OCI-LY1 (cell line): Measurements from ENCODE around the gene PIM3.

ENCODE experiments used
- H2AFZ ChIP-seq: fragments of 200-600 bp; sonication (generic), shearing (Covaris generic); 2 replicates; pipeline ENCODE4 v1.6.0; 2014; ENCODE audit warnings: antibody characterized with exemption, mild to moderate bottlenecking, low read length
- H3F3A ChIP-seq: fragments of 200-600 bp; sonication (generic), shearing (Covaris generic); 2 replicates; pipeline ENCODE4 v1.6.0; 2014; ENCODE audit warnings: mild to moderate bottlenecking, antibody characterized with exemption, low read length, moderate library complexity; ENCODE audit not compliant: insufficient read depth
- H3K27ac ChIP-seq: fragments of 200-600 bp; sonication (generic); 2 replicates; pipeline ENCODE4 v1.5.1; 2014; ENCODE audit warnings: low read length, mixed run types, mild to moderate bottlenecking, low read depth; ENCODE audit not compliant: poor library complexity, severe bottlenecking
- H3K27me3 ChIP-seq: fragments of 200-600 bp; sonication (generic); 2 replicates; pipeline ENCODE4 v1.6.0; 2014; ENCODE audit warnings: antibody characterized with exemption, mild to moderate bottlenecking, low read length, moderate library complexity; ENCODE audit not compliant: insufficient read depth
- H3K36me3 ChIP-seq: fragments of 200-600 bp; sonication (generic); 2 replicates; pipeline ENCODE4 v1.6.1; 2014; ENCODE audit warnings: mild to moderate bottlenecking, antibody characterized with exemption, low read length, moderate library complexity, mixed read lengths; ENCODE audit not compliant: insufficient read depth
- H3K4me1 ChIP-seq: fragments of 200-600 bp; sonication (generic); 2 replicates; pipeline ENCODE4 v1.5.1; 2014; ENCODE audit warnings: mild to moderate bottlenecking, low read length, moderate library complexity; ENCODE audit not compliant: insufficient read depth, severe bottlenecking
- H3K4me2 ChIP-seq: fragments of 200-600 bp; sonication (generic), shearing (Covaris generic); 2 replicates; pipeline ENCODE4 v1.6.1; 2014; ENCODE audit warnings: low read length
- H3K4me3 ChIP-seq: fragments of 200-600 bp; sonication (generic); 2 replicates; pipeline ENCODE4 v1.5.1; 2014; ENCODE audit warnings: low read length, low read depth, mild to moderate bottlenecking, mixed read lengths; ENCODE audit not compliant: poor library complexity, severe bottlenecking
- H3K79me2 ChIP-seq: fragments of 200-600 bp; shearing (Covaris generic); 2 replicates; pipeline ENCODE4 v1.6.1; 2016; ENCODE audit warnings: mixed run types, low read length, mixed read lengths; ENCODE audit not compliant: insufficient read depth
- H3K9ac ChIP-seq: fragments of 200-600 bp; sonication (generic), shearing (Covaris generic); 2 replicates; pipeline ENCODE4 v1.6.1; 2014; ENCODE audit warnings: mild to moderate bottlenecking, low read length, mixed read lengths
- H3K9me2 ChIP-seq: fragments of 200-600 bp; sonication (generic), shearing (Covaris generic); 2 replicates; pipeline ENCODE4 v1.6.1; 2014; ENCODE audit warnings: low read depth, mild to moderate bottlenecking, low read length, mixed read lengths
- H3K9me3 ChIP-seq: fragments of 200-600 bp; shearing (Covaris generic); 2 replicates; pipeline ENCODE4 v1.6.1; 2014; ENCODE audit warnings: low read length, mixed read lengths
- H4K20me1 ChIP-seq: fragments of 200-600 bp; sonication (generic), shearing (Covaris generic); 2 replicates; pipeline ENCODE4 v1.6.0; 2016; ENCODE audit warnings: mild to moderate bottlenecking, low read length; ENCODE audit not compliant: insufficient read depth
- EZH2 ChIP-seq: fragments of 200-600 bp; sonication (generic), shearing (Covaris generic); IDR thresholded peaks from 2 replicates; pipeline ENCODE4 v1.8.0; 2017; ENCODE audit warnings: borderline replicate concordance, mixed run types, mild to moderate bottlenecking, antibody characterized with exemption, low read length, moderate library complexity, mixed read lengths
- TF ChIP-seq, protein P1 (sequence below): fragments of 200-600 bp; sonication (generic), shearing (Covaris generic); IDR thresholded peaks from 2 replicates; pipeline ENCODE4 v1.5.1; 2017; ENCODE audit warnings: mild to moderate bottlenecking, antibody characterized with exemption, low read length, moderate library complexity, mixed read lengths

The PIM3 gene

DNA sequence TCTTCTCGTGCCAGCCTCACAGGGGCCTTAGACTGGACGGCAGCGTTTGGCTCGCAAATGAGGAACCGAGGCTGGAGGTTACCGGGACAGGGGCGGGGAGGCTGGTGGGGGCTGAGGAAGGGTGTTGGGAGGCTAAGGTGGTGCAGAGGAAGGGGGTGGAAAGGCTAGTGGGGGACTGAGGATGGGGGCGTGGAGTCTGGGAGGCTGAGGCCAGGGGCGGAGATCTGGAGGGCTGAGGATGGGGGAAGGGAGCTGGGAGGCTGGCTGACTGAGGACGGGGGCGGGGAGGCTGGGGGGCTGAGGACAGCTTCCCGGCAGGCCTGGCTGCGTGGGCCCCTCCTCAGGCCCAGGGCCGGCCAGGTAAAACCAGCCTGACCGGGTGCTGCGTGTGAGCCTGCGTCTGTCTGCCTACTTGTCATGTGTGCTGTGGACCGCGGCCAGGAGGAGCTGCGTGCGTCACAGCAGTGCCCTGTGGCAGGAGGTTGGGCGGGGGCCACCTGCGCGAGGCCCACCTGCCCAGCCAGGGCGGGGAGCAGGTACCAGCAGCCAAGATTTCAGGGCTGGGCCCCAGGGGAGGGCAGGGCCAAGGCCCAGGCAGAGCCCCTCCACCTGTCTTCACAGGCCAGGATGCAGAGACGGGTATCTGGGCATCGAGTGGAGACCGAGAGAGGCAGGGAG, 9.4 kb upstream of the PIM3 start:
- no peak overlapping the region for H3K9ac ChIP-seq
- no peaks in the 10 kb centered on the region for H3F3A ChIP-seq
- no peaks in the 10 kb centered on the region for H3K9me3 ChIP-seq
- H4K20me1 ChIP-seq: no peaks in the 10 kb centered on the region
- TF ChIP-seq, protein P1, sequence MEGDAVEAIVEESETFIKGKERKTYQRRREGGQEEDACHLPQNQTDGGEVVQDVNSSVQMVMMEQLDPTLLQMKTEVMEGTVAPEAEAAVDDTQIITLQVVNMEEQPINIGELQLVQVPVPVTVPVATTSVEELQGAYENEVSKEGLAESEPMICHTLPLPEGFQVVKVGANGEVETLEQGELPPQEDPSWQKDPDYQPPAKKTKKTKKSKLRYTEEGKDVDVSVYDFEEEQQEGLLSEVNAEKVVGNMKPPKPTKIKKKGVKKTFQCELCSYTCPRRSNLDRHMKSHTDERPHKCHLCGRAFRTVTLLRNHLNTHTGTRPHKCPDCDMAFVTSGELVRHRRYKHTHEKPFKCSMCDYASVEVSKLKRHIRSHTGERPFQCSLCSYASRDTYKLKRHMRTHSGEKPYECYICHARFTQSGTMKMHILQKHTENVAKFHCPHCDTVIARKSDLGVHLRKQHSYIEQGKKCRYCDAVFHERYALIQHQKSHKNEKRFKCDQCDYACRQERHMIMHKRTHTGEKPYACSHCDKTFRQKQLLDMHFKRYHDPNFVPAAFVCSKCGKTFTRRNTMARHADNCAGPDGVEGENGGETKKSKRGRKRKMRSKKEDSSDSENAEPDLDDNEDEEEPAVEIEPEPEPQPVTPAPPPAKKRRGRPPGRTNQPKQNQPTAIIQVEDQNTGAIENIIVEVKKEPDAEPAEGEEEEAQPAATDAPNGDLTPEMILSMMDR: no peak
- TF ChIP-seq EZH2: no peak
- H3K79me2 ChIP-seq: no peaks in the 10 kb centered on the region
- H3K4me3 ChIP-seq: no peak overlapping the region
- H2AFZ ChIP-seq: no peak overlapping the region
- no peak overlapping the region for H3K4me2 ChIP-seq
- 0 out of 2 replicates have a peak, but pooled peaks cover 6% of the 10 kb centered on the region for H3K27me3 ChIP-seq
- H3K9me2 ChIP-seq: no peaks in the 10 kb centered on the region
- H3K4me1 ChIP-seq: no peaks in the 10 kb centered on the region
- no peaks in the 10 kb centered on the region for H3K36me3 ChIP-seq
- no peak overlapping the region for H3K27ac ChIP-seq

DNA sequence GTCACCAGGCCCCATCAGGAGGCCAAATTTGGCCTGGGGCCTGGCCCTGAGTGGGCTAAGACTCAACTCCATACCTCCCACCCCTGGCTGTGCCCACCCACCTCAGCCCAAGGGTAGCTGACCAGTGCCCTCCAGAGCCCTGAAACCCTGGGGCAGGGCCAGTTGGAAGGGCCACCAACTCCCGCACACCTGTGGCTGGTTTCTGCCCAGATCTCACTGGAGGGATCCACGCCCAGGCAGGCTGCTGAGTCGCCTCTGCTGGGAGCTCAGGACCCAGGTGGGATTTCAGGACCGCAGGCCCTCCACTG, 8.9 kb upstream of the PIM3 start:
- Histone ChIP-seq H3K79me2 (no peaks in the 10 kb centered on the region), H3K9ac (no peak overlapping the region), H3F3A (no peaks in the 10 kb centered on the region), H3K27me3 (0 out of 2 replicates have a peak, but pooled peaks cover 6% of the 10 kb centered on the region), H2AFZ (no peak overlapping the region), H3K9me2 (no peaks in the 10 kb centered on the region), H3K9me3 (no peaks in the 10 kb centered on the region), H3K4me2 (no peak overlapping the region), H3K4me1 (no peaks in the 10 kb centered on the region), H3K27ac (no peak overlapping the region), H3K4me3 (no peak overlapping the region), H4K20me1 (no peaks in the 10 kb centered on the region), H3K36me3 (no peaks in the 10 kb centered on the region)
- TF ChIP-seq, protein P1: no peak
- no peak for TF ChIP-seq EZH2

DNA sequence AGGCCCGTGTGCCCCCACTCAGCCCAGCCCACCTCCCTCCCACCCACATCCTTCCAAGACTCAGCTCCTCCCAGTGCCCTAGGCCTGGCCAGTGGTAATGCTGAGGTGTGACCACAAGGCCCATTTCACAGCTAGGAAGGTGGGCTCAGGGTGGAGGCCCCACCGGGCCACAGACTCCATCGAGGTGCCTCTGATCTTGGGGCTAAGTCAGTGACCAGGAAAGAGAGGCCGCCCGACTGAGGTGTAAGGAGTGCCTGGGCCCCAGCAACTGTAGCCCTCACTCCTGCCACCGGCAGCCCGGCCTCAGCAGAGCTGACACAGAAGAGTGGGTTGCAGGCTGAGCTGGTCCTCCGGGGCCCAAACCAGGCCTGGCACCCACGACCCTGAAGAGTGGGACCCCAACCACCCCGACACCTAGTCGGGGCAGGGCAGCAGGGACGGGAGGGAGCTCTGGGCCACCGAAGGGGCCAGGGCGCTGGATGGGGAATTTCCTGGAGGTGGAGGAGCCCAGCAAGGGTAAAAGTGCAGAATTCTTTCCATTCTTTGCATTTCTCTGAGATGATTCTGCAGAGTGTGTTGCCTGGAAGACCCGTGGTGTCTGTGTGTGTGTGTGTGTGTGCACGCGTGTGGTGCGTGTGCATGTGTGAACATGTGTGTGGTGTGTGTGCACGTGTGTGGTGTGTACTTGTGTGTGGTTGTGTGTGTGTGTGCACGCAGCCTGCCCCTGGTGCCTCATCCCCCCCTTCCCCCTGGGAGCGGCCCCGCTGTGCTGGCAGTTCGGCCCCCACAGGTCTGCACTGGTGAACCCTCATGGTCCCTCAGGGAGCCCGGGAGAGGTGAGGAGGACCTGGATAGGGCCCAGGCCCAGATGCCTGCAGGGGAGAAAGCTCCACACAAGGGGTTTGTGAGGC, 8.3 kb upstream of the PIM3 start:
- H3K27ac ChIP-seq: no peak overlapping the region
- H3K4me2 ChIP-seq: no peak overlapping the region
- H3K9me3 ChIP-seq: no peaks in the 10 kb centered on the region
- 0 out of 2 replicates have a peak, but pooled peaks cover 6% of the 10 kb centered on the region for H3K27me3 ChIP-seq
- H3F3A ChIP-seq: no peaks in the 10 kb centered on the region
- H3K79me2 ChIP-seq: no peaks in the 10 kb centered on the region
- H2AFZ ChIP-seq: no peak overlapping the region
- H3K36me3 ChIP-seq: no peaks in the 10 kb centered on the region
- no peaks in the 10 kb centered on the region for H4K20me1 ChIP-seq
- H3K9ac ChIP-seq: no peak overlapping the region
- no peaks in the 10 kb centered on the region for H3K9me2 ChIP-seq
- TF ChIP-seq, protein P1: no peak
- TF ChIP-seq EZH2: no peak
- H3K4me3 ChIP-seq: no peak overlapping the region
- no peaks in the 10 kb centered on the region for H3K4me1 ChIP-seq
